Mesendoderm (in vitro differentiated cells): ENCODE data around the gene CTNNA3.
"Not testable (repeated sequence)": the region's sequence is repeated elsewhere in the genome, so short reads cannot be mapped to it uniquely, and the experiment has no call there.

Experiments
- DNase-seq: peaks from one replicate; pipeline ENCODE4 v3.0.0; 2013
- H2AK5ac ChIP-seq: 2 replicates; pipeline ENCODE4 v1.6.1; 2013; ENCODE audit warnings: low read length, inconsistent platforms
- H2BK120ac ChIP-seq: 2 replicates; pipeline ENCODE4 v1.6.1; 2013; ENCODE audit warnings: low read depth, mild to moderate bottlenecking, low read length, moderate library complexity, mixed read lengths
- H2BK15ac ChIP-seq: replicated peaks from 2 replicates; pipeline ENCODE4 v1.6.1; 2013; ENCODE audit warnings: low read depth, mild to moderate bottlenecking, moderate library complexity
- H2BK5ac ChIP-seq: 2 replicates; pipeline ENCODE4 v1.6.1; 2013; ENCODE audit warnings: low read length, inconsistent platforms
- H3K18ac ChIP-seq: 2 replicates; pipeline ENCODE4 v1.6.1; 2013; ENCODE audit warnings: mild to moderate bottlenecking, low read length, mixed read lengths
- H3K23ac ChIP-seq: one replicate; pipeline ENCODE4 v1.6.1; 2013; ENCODE audit warnings: low read length
- H3K27ac ChIP-seq: 2 replicates; pipeline ENCODE4 v1.5.1; 2013; ENCODE audit warnings: low read depth, mild to moderate bottlenecking, inconsistent platforms, low read length, moderate library complexity
- H3K27me3 ChIP-seq: 2 replicates; pipeline ENCODE4 v1.6.1; 2013; ENCODE audit warnings: low read length, control low read depth, mild to moderate bottlenecking, inconsistent platforms; ENCODE audit not compliant: insufficient read depth, poor library complexity
- H3K36me3 ChIP-seq: 2 replicates; pipeline ENCODE4 v1.6.1; 2013; ENCODE audit warnings: low read length, inconsistent platforms; ENCODE audit not compliant: control insufficient read depth, insufficient read depth
- H3K4ac ChIP-seq: one replicate; pipeline ENCODE4 v1.6.1; 2013; ENCODE audit warnings: low read depth, mild to moderate bottlenecking, low read length, moderate library complexity
- H3K4me1 ChIP-seq: 2 replicates; pipeline ENCODE4 v1.6.1; 2013; ENCODE audit warnings: low read depth, low read length, inconsistent platforms; ENCODE audit not compliant: control insufficient read depth
- H3K4me2 ChIP-seq: 2 replicates; pipeline ENCODE4 v1.6.1; 2013; ENCODE audit warnings: low read length
- H3K4me3 ChIP-seq: 2 replicates; pipeline ENCODE4 v1.5.1; 2013; ENCODE audit warnings: mild to moderate bottlenecking, low read length
- H3K56ac ChIP-seq: one replicate; pipeline ENCODE4 v1.6.1; 2013; ENCODE audit warnings: low read length
- H3K79me1 ChIP-seq: 2 replicates; pipeline ENCODE4 v1.6.1; 2013; ENCODE audit warnings: low read length, inconsistent platforms
- H3K79me2 ChIP-seq: 2 replicates; pipeline ENCODE4 v1.6.1; 2013; ENCODE audit warnings: mild to moderate bottlenecking, low read length; ENCODE audit not compliant: control insufficient read depth, insufficient read depth
- H3K9ac ChIP-seq: 2 replicates; pipeline ENCODE4 v1.6.1; 2013; ENCODE audit warnings: low read length, inconsistent platforms
- H4K5ac ChIP-seq: one replicate; pipeline ENCODE4 v1.6.1; 2013; ENCODE audit warnings: low read length
- H4K8ac ChIP-seq: one replicate; pipeline ENCODE4 v1.6.1; 2013; ENCODE audit warnings: low read depth, mild to moderate bottlenecking, control low read depth, low read length, moderate library complexity
- WGBS: extraction: QIAGEN DNeasy Blood & Tissue Kit; methylation state at CpG from one replicate; pipeline ENCODE4 v1.1.7; 2013; ENCODE audit warnings: low lambda C conversion rate, missing lambda C conversion rate; ENCODE audit not compliant: insufficient coverage; ENCODE audit errors: extremely low coverage; 5-methylcytosine and 5-hydroxymethylcytosine counted together

The CTNNA3 gene

DNA sequence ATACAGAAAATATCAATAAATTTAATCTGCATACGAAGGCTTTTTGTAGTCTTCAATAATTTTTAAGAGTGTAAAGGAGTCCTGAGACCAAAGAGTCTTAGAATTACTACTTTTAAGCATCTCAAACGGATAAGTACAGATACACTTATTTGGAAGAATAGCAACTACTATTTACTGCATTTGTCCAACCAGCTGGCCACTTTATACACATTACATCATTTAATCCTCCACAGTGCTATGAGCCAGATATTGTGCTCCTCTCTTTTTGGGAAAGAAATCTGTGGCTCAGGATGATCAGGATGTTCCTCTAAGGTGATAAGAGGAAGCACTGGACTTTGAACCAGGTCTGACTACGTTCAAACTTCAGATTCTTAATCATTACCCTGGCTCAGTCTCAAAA, 1358.8 kb downstream of the CTNNA3 start:
- H3K9ac ChIP-seq: no peak overlapping the region
- H3K4me3 ChIP-seq: no peak overlapping the region
- no peak overlapping the region for H4K5ac ChIP-seq
- no peaks in the 10 kb centered on the region for H3K79me2 ChIP-seq
- no peak overlapping the region for H2BK120ac ChIP-seq
- no peak overlapping the region for H3K4me2 ChIP-seq
- no peaks in the 10 kb centered on the region for H3K4me1 ChIP-seq
- H2BK15ac ChIP-seq: no peak overlapping the region
- no peak overlapping the region for H3K56ac ChIP-seq
- no peak for DNase-seq
- H3K79me1 ChIP-seq: no peaks in the 10 kb centered on the region
- no peak overlapping the region for H2BK5ac ChIP-seq
- no peak overlapping the region for H3K27ac ChIP-seq
- no peak overlapping the region for H3K23ac ChIP-seq
- H3K18ac ChIP-seq: no peak overlapping the region
- no peak overlapping the region for H3K4ac ChIP-seq
- no peaks in the 10 kb centered on the region for H3K36me3 ChIP-seq
- no peak overlapping the region for H4K8ac ChIP-seq
- H3K27me3 ChIP-seq: no peaks in the 10 kb centered on the region
- no CpG with 5 or more reads among the region's 3 CpGs for WGBS
- no peak overlapping the region for H2AK5ac ChIP-seq

DNA sequence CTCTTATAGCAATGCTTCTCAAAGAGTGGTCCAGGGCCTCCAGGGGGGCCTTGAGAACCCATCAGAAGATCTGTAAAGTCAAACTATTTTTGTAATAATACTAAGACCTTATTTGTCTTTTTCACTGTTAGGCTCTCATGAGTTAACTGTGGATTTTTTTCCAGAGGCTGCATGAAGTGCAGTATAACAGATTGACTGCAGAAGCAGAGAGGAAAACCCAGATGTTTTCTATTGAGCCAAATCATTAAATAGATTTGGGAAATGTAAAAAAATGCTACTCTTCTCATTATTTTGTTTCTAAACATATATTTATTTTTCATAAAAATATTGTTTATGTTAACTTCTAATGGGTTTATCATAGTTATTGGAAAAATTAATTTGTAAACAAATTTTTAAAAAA, 1359.2 kb downstream of the CTNNA3 start:
- Histone ChIP-seq H2BK5ac (no peak overlapping the region), H3K27me3 (no peaks in the 10 kb centered on the region), H3K4me1 (no peaks in the 10 kb centered on the region), H3K36me3 (no peaks in the 10 kb centered on the region), H2AK5ac (no peak overlapping the region), H3K56ac (no peak overlapping the region), H3K4ac (no peak overlapping the region), H3K4me2 (no peak overlapping the region), H3K27ac (no peak overlapping the region), H2BK15ac (no peak overlapping the region), H4K8ac (no peak overlapping the region), H3K4me3 (no peak overlapping the region), H3K18ac (no peak overlapping the region), H3K9ac (no peak overlapping the region), H4K5ac (no peak overlapping the region), H3K23ac (no peak overlapping the region), H2BK120ac (no peak overlapping the region), H3K79me2 (no peaks in the 10 kb centered on the region), H3K79me1 (no peaks in the 10 kb centered on the region)
- DNase-seq: no peak

GRCh38 chr10:66335753-66336152, 1360.2 kb downstream of the CTNNA3 start:
- H3K27me3 ChIP-seq, H4K8ac ChIP-seq, H2BK15ac ChIP-seq, H3K4me1 ChIP-seq, H3K79me2 ChIP-seq, H3K79me1 ChIP-seq, DNase-seq, H3K23ac ChIP-seq, H3K27ac ChIP-seq, H3K9ac ChIP-seq, H4K5ac ChIP-seq, H2BK5ac ChIP-seq, H2BK120ac ChIP-seq, H3K18ac ChIP-seq, H3K4me2 ChIP-seq, H3K36me3 ChIP-seq, H3K56ac ChIP-seq, H2AK5ac ChIP-seq, H3K4me3 ChIP-seq, H3K4ac ChIP-seq: not testable (repeated sequence)
- no CpG with 5 or more reads among the region's 8 CpGs for WGBS

GRCh38 chr10:66329147-66329546, 1366.8 kb downstream of the CTNNA3 start:
- H3K4me1 ChIP-seq: no peaks in the 10 kb centered on the region
- H3K79me2 ChIP-seq: no peaks in the 10 kb centered on the region
- H3K27me3 ChIP-seq: no peaks in the 10 kb centered on the region
- no peak overlapping the region for H3K23ac ChIP-seq
- no peak overlapping the region for H2BK15ac ChIP-seq
- DNase-seq: no peak
- H3K4me3 ChIP-seq: no peak overlapping the region
- no CpG with 5 or more reads among the region's 7 CpGs for WGBS
- H3K9ac ChIP-seq: no peak overlapping the region
- no peak overlapping the region for H2BK5ac ChIP-seq
- H2BK120ac ChIP-seq: no peak overlapping the region
- no peak overlapping the region for H4K8ac ChIP-seq
- no peak overlapping the region for H3K56ac ChIP-seq
- H2AK5ac ChIP-seq: no peak overlapping the region
- H3K4ac ChIP-seq: no peak overlapping the region
- no peaks in the 10 kb centered on the region for H3K36me3 ChIP-seq
- H3K79me1 ChIP-seq: no peaks in the 10 kb centered on the region
- H3K4me2 ChIP-seq: no peak overlapping the region
- H3K18ac ChIP-seq: no peak overlapping the region
- no peak overlapping the region for H3K27ac ChIP-seq
- no peak overlapping the region for H4K5ac ChIP-seq

- no peak overlapping the region for H3K27ac ChIP-seq
- no peak overlapping the region for H3K18ac ChIP-seq
- H4K5ac ChIP-seq: no peak overlapping the region
- no peak overlapping the region for H2BK5ac ChIP-seq
- H3K56ac ChIP-seq: no peak overlapping the region
- no CpG with 5 or more reads among the region's 1 CpG for WGBS
- no peak overlapping the region for H4K8ac ChIP-seq
- H3K9ac ChIP-seq: no peak overlapping the region
- H3K23ac ChIP-seq: no peak overlapping the region
- H2BK120ac ChIP-seq: no peak overlapping the region
- H3K36me3 ChIP-seq: no peaks in the 10 kb centered on the region
- H3K79me1 ChIP-seq: no peaks in the 10 kb centered on the region
- no peak overlapping the region for H2BK15ac ChIP-seq
- H3K27me3 ChIP-seq: no peaks in the 10 kb centered on the region
- H2AK5ac ChIP-seq: no peak overlapping the region
- H3K79me2 ChIP-seq: no peaks in the 10 kb centered on the region
- H3K4ac ChIP-seq: no peak overlapping the region
- H3K4me2 ChIP-seq: no peak overlapping the region
- H3K4me3 ChIP-seq: no peak overlapping the region
- no peaks in the 10 kb centered on the region for H3K4me1 ChIP-seq
- no peak for DNase-seq
Observed at GRCh38 chr10:66326876-66327275, 1369.1 kb downstream of the CTNNA3 start.

DNA sequence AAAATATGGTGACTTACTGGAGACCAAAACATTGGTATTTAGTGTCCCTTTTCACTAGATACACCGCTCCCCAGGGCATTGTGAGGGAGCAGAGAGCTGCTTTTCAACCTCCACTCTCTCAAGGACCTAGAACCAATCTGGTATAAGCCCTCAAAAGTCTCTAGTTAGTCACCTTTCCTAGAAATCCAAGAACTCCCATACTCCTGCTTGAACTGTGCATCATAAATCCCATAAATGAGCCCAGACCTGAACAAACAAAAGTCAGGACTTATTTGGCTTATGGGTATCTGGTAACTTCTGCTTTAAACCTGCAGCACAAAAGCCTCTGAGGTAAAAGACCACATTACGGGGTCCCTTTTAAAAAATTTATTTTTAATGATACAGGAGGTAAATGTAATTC, 1373.2 kb downstream of the CTNNA3 start:
- Histone ChIP-seq H2AK5ac (no peak overlapping the region), H3K4me2 (no peak overlapping the region), H3K79me2 (no peaks in the 10 kb centered on the region), H3K9ac (no peak overlapping the region), H3K4me3 (no peak overlapping the region), H3K79me1 (no peaks in the 10 kb centered on the region), H2BK15ac (no peak overlapping the region), H3K4ac (no peak overlapping the region), H3K27ac (no peak overlapping the region), H3K23ac (no peak overlapping the region), H3K4me1 (no peaks in the 10 kb centered on the region), H3K18ac (no peak overlapping the region), H4K5ac (no peak overlapping the region), H3K36me3 (no peaks in the 10 kb centered on the region), H3K56ac (no peak overlapping the region), H2BK5ac (no peak overlapping the region), H4K8ac (no peak overlapping the region), H2BK120ac (no peak overlapping the region), H3K27me3 (no peaks in the 10 kb centered on the region)
- no CpG with 5 or more reads among the region's 2 CpGs for WGBS
- DNase-seq: no peak
